ENCODE data around the gene TASP1.

GRCh38 chr20:13412806-13413445, 225.8 kb downstream of the TASP1 start:
- TF ChIP-seq EZH2 (IDR thresholded peaks at IDR 0.05; ENCODE audit: borderline replicate concordance, low read depth, low read length, severe bottlenecking) (no peak), CTCF (IDR thresholded peaks at IDR 0.05; ENCODE audit: borderline replicate concordance, extremely low read depth, low read length, poor library complexity, severe bottlenecking) (no peak)

Data from DND-41 (cell line).